K562 (cell line): Measurements from ENCODE around the gene COL5A1. TPM values are rescaled to one million over a fixed set of nuclear protein-coding genes. Genes with fewer than 3 reads are reported as not detected.

Experiments used
- ATAC-seq: fragments of 200-7000 bp; cut with Tn5 transposase; 3 replicates; pipeline ENCODE4 v1.9.1; 2020; ENCODE audit warnings: moderate library complexity
- BruUV-seq: library from RNA; stranded (reverse); fragments of 400-500 nt; replicated peaks from 2 replicates; lab custom pipeline; 2021; lab: Mats Ljungman, UMichigan
- CTCF ChIA-PET: fragments of 300-600 bp; formaldehyde crosslinking; extraction: SDS; loops from one replicate; lab custom pipeline; 2021; ENCODE audit warnings: low intra/inter-chr PET ratio; lab: Yijun Ruan, JAX
- POLR2A ChIA-PET: fragments of 300-600, 350-650 bp; sonication (Branson Sonifier 250); formaldehyde crosslinking; extraction: SDS; loops from one replicate; lab custom pipeline; 2021; ENCODE audit warnings: antibody characterized with exemption, inconsistent platforms; lab: Yijun Ruan, JAX
- DNase-seq, 4 experiments: peaks; one replicate each; pipeline versions ENCODE4 v3.0.0 to v3.0.0-alpha.2; 2011 to 2018; ENCODE audit warnings: low spot score in 3 of 4, mixed read lengths in 3 of 4; ENCODE audit errors: extremely low read depth in 1 of 4
- FAIRE-seq: peaks from 2 replicates; lab custom pipeline; 2011; peaks lifted over from hg19 to GRCh38; lab: Jason Lieb, UNC
- H2AFZ ChIP-seq: 2 replicates; pipeline ENCODE4 v1.6.0; 2011; ENCODE audit warnings: low read depth, low read length, control low read depth, inconsistent platforms
- H3K27ac ChIP-seq: fragments of 200-600 bp; 3 replicates; pipeline ENCODE4 v1.8.0; 2011; ENCODE audit warnings: low read depth, mild to moderate bottlenecking, control low read depth, inconsistent platforms, low read length, moderate library complexity, mixed read lengths; ENCODE audit errors: extremely low read depth
- H3K27me3 ChIP-seq, 2 experiments: fragments of 300-600 bp in 1 of 2; 2 replicates in 1 of 2; 3 replicates in 1 of 2; pipeline versions ENCODE4 v1.6.0 to v1.8.0; 2011; ENCODE audit warnings: inconsistent platforms in 2 of 2, low read length in 2 of 2, mild to moderate bottlenecking in 1 of 2, mixed read lengths in 1 of 2, moderate library complexity in 1 of 2; ENCODE audit not compliant: control insufficient read depth in 2 of 2, insufficient read depth in 2 of 2
- H3K36me3 ChIP-seq: fragments of 300-600 bp; 3 replicates; pipeline ENCODE4 v1.8.0; 2011; ENCODE audit warnings: mild to moderate bottlenecking, low read length, inconsistent platforms; ENCODE audit not compliant: control insufficient read depth, insufficient read depth
- H3K4me1 ChIP-seq, 2 experiments: fragments of 200-600 bp in 1 of 2; replicated peaks in 1 of 2; 2 replicates in 1 of 2; 3 replicates in 1 of 2; pipeline versions ENCODE4 v1.5.1 to v1.8.0; 2011; ENCODE audit warnings: inconsistent platforms in 2 of 2, low read length in 2 of 2, mild to moderate bottlenecking in 1 of 2, mixed read lengths in 1 of 2, moderate library complexity in 1 of 2; ENCODE audit not compliant: control insufficient read depth in 2 of 2, insufficient read depth in 2 of 2
- H3K4me2 ChIP-seq: 2 replicates; pipeline ENCODE4 v1.6.1; 2011; ENCODE audit warnings: low read length, control low read depth, inconsistent platforms, mixed read lengths; ENCODE audit not compliant: insufficient read depth
- H3K4me3 ChIP-seq: fragments of 200-600 bp; sonication (generic), shearing (Covaris generic); 2 replicates; pipeline ENCODE4 v1.5.1; 2016; ENCODE audit warnings: control low read depth, inconsistent platforms
- H3K79me2 ChIP-seq: fragments of 200-600 bp; 3 replicates; pipeline ENCODE4 v1.8.0; 2011; ENCODE audit warnings: low read length, inconsistent platforms; ENCODE audit not compliant: control insufficient read depth, insufficient read depth
- H3K9ac ChIP-seq, 2 experiments: 2 replicates each; pipeline versions ENCODE4 v1.6.0 to v1.6.1; 2011; ENCODE audit warnings: low read depth in 2 of 2, low read length in 2 of 2, control low read depth in 1 of 2, inconsistent platforms in 1 of 2, mild to moderate bottlenecking in 1 of 2, mixed read lengths in 1 of 2; ENCODE audit not compliant: insufficient read depth in 1 of 2
- H3K9me1 ChIP-seq: one replicate; pipeline ENCODE4 v1.6.0; 2011; ENCODE audit warnings: inconsistent platforms, mild to moderate bottlenecking, low read length, moderate library complexity; ENCODE audit not compliant: control insufficient read depth, insufficient read depth
- H3K9me3 ChIP-seq: replicated peaks from 2 replicates; pipeline ENCODE4 v1.5.1; 2011; ENCODE audit warnings: low read depth, low read length, inconsistent platforms; ENCODE audit not compliant: control insufficient read depth, insufficient read depth
- H4K20me1 ChIP-seq: replicated peaks from 2 replicates; pipeline ENCODE4 v1.6.1; 2011; ENCODE audit warnings: low read length, inconsistent platforms, mixed read lengths; ENCODE audit not compliant: control insufficient read depth, insufficient read depth
- BCL6 ChIP-seq: fragments of 250-450 bp; sonication (Bioruptor Pico); IDR thresholded peaks from 2 replicates; pipeline ENCODE4 v1.4.0; 2020
- ELF2 ChIP-seq: fragments of 250-450 bp; sonication (Bioruptor Pico); IDR thresholded peaks from 2 replicates; pipeline ENCODE4 v1.5.0; 2021; ENCODE audit warnings: mild to moderate bottlenecking
- HDAC2 ChIP-seq: fragments of 450-650 bp; IDR thresholded peaks from 2 replicates; pipeline ENCODE4 v1.6.1; 2016; ENCODE audit warnings: mild to moderate bottlenecking
- MCM2 ChIP-seq: fragments of 450-650 bp; IDR thresholded peaks from 2 replicates; pipeline ENCODE4 v1.6.1; 2017; ENCODE audit warnings: low read depth, mild to moderate bottlenecking
- MEF2A ChIP-seq: IDR thresholded peaks from 2 replicates; pipeline ENCODE4 v1.6.1; 2011; ENCODE audit warnings: low read depth, mild to moderate bottlenecking, low read length, moderate library complexity; ENCODE audit not compliant: control insufficient read depth
- MIER1 ChIP-seq: fragments of 450-650 bp; IDR thresholded peaks from 2 replicates; pipeline ENCODE4 v1.6.1; 2016; ENCODE audit warnings: antibody characterized with exemption, mild to moderate bottlenecking, low read depth
- RBM39 ChIP-seq: fragments of 200-400 bp; formaldehyde crosslinking; optimal IDR thresholded peaks from 2 replicates; pipeline ENCODE3; 2018; ENCODE audit warnings: low read depth, low read length
- TCF7L2 ChIP-seq: fragments of 150-350 bp; IDR thresholded peaks from 2 replicates; pipeline ENCODE4 v1.6.1; 2016; ENCODE audit warnings: low read depth, mild to moderate bottlenecking, low read length, moderate library complexity
- ZNF561 ChIP-seq: fragments of 450-650 bp; formaldehyde crosslinking; conservative IDR thresholded peaks from 2 replicates; pipeline ENCODE4 v1.4.0; 2020; ENCODE audit warnings: mild to moderate bottlenecking, moderate library complexity
- ZZZ3 ChIP-seq: fragments of 450-650 bp; IDR thresholded peaks from 2 replicates; pipeline ENCODE4 v1.6.1; 2016; ENCODE audit warnings: antibody characterized with exemption, mild to moderate bottlenecking, moderate library complexity
- WGBS: fragments of 100-300 bp; shearing (Covaris generic); methylation state at CpG from one replicate; pipeline ENCODE4 v1.1.6; 2016; ENCODE audit warnings: low coverage, mixed read lengths; ENCODE audit not compliant: insufficient coverage; ENCODE audit errors: missing lambda C conversion rate; 5-methylcytosine and 5-hydroxymethylcytosine counted together
- in situ Hi-C: fragments of 300-500 bp; cut with MboI; formaldehyde crosslinking; loops from 4 replicates; pipeline ENCODE4 v1.15.0; 2018; ENCODE audit warnings: inconsistent platforms, mixed read lengths
- intact Hi-C: fragments of 100-400 bp; cut with micrococcal nuclease; formaldehyde crosslinking; loops from 2 replicates; pipeline ENCODE4 v1.14.2; 2022
- polyA plus RNA-seq, 8 experiments: library from polyadenylated mRNA; depleted of rRNA in 4 of 8; stranded (reverse) in 5 of 8; unstranded in 3 of 8; fragments of >200 nt; fragmentation: Nextera tagmentation in 2 of 8; fragmentation: Illumina TruSeq in 1 of 8; extraction: Ambion mirVana in 2 of 8; extraction: Trizol in 1 of 8; gene quantifications; 2 replicates each; pipeline versions ENCODE4 v1.2.1 to v1.2.3, GENCODE V29; 2011 to 2014; ENCODE audit warnings: inconsistent platforms in 1 of 8, missing spikeins in 1 of 8
- total RNA-seq, 7 experiments: library from RNA; depleted of rRNA in 6 of 7; stranded (reverse); fragments of >200 nt in 6 of 7; fragmentation: Illumina TruSeq in 2 of 7; extraction: Trizol in 2 of 7; gene quantifications; 2 replicates each; pipeline versions ENCODE4 v1.2.1 to v1.2.3, GENCODE V29; 2011 to 2021; ENCODE audit warnings: low replicate concordance in 1 of 7
- TF ChIP-seq, protein P1 (sequence below): fragments of 150-350 bp; IDR thresholded peaks from 2 replicates; pipeline ENCODE4 v1.6.1; 2014; ENCODE audit warnings: low read depth, mild to moderate bottlenecking, low read length, borderline replicate concordance
- TF ChIP-seq, protein P2 (sequence below): IDR thresholded peaks from 3 replicates; pipeline ENCODE4 v1.6.1; 2011; ENCODE audit warnings: borderline replicate concordance, mild to moderate bottlenecking; ENCODE audit not compliant: insufficient read length, insufficient read depth
- TF ChIP-seq, protein P3 (sequence below): fragments of 250-450 bp; sonication (Bioruptor Pico); IDR thresholded peaks from 2 replicates; pipeline ENCODE4 v1.5.0; 2021

COL5A1 gene
- total and polyA plus RNA-seq, 9 of the 15 experiments (the other 6 are each of a cell fraction or from before 2014, with no cell fraction given), result under 0.01 to 0.13 (median 0.04) TPM; not detected in 6

DNA sequence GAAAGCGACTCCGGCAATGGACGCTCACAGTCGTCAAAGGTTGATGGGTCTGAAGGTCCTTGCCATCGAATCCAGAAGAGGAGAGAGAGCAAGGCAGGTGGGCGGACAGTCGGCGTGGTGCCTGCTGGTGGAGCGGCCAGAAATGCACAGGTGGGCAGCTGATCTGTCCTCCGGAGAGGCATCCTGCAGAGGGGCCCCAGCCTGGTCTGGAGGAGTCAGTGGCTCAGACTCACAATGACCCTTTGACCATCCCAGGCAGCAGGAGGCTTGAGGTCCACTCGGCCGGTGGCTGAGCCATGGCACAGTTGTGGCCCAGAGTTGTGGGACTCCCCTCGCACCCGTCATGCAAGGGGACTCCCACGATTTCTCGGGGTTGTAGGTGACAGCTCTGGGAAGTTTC, 204.6 kb downstream of the COL5A1 start:
- H3K9me1 ChIP-seq, result no peaks in the 10 kb centered on the region
- no TSS peak for BruUV-seq
- no peak for DNase-seq
- FAIRE-seq, result no peak
- no peaks in the 10 kb centered on the region for H3K79me2 ChIP-seq
- no peak overlapping the region for H3K4me2 ChIP-seq
- in situ Hi-C loops (no loop called here), intact Hi-C loops (no loop called here)
- no peak overlapping the region for H3K9ac ChIP-seq
- H3K9me3 ChIP-seq, result no peaks in the 10 kb centered on the region
- H4K20me1 ChIP-seq, result no peaks in the 10 kb centered on the region; the same call in 1 of the 2 replicates
- ChIA-PET CTCF (no interaction called here), POLR2A (no interaction called here)
- no peak for ATAC-seq
- WGBS, result under 1% methylated on average over 16 of the region's 16 CpGs
- H2AFZ ChIP-seq, result no peak overlapping the region
- no peak for TF ChIP-seq ELF2 (CRISPR knock-in tag)
- TF ChIP-seq ZZZ3, result no peak
- TF ChIP-seq RBM39, result no peak
- TF ChIP-seq MCM2, result no peak
- no peak for TF ChIP-seq TCF7L2
- TF ChIP-seq, protein P1, sequence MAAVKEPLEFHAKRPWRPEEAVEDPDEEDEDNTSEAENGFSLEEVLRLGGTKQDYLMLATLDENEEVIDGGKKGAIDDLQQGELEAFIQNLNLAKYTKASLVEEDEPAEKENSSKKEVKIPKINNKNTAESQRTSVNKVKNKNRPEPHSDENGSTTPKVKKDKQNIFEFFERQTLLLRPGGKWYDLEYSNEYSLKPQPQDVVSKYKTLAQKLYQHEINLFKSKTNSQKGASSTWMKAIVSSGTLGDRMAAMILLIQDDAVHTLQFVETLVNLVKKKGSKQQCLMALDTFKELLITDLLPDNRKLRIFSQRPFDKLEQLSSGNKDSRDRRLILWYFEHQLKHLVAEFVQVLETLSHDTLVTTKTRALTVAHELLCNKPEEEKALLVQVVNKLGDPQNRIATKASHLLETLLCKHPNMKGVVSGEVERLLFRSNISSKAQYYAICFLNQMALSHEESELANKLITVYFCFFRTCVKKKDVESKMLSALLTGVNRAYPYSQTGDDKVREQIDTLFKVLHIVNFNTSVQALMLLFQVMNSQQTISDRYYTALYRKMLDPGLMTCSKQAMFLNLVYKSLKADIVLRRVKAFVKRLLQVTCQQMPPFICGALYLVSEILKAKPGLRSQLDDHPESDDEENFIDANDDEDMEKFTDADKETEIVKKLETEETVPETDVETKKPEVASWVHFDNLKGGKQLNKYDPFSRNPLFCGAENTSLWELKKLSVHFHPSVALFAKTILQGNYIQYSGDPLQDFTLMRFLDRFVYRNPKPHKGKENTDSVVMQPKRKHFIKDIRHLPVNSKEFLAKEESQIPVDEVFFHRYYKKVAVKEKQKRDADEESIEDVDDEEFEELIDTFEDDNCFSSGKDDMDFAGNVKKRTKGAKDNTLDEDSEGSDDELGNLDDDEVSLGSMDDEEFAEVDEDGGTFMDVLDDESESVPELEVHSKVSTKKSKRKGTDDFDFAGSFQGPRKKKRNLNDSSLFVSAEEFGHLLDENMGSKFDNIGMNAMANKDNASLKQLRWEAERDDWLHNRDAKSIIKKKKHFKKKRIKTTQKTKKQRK, result no peak
- TF ChIP-seq MEF2A, result no peak
- no peak for TF ChIP-seq HDAC2
- TF ChIP-seq MIER1, result no peak
- no peak for TF ChIP-seq ZNF561
- TF ChIP-seq, protein P2, sequence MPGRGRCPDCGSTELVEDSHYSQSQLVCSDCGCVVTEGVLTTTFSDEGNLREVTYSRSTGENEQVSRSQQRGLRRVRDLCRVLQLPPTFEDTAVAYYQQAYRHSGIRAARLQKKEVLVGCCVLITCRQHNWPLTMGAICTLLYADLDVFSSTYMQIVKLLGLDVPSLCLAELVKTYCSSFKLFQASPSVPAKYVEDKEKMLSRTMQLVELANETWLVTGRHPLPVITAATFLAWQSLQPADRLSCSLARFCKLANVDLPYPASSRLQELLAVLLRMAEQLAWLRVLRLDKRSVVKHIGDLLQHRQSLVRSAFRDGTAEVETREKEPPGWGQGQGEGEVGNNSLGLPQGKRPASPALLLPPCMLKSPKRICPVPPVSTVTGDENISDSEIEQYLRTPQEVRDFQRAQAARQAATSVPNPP, result no peak
- TF ChIP-seq, protein P3, sequence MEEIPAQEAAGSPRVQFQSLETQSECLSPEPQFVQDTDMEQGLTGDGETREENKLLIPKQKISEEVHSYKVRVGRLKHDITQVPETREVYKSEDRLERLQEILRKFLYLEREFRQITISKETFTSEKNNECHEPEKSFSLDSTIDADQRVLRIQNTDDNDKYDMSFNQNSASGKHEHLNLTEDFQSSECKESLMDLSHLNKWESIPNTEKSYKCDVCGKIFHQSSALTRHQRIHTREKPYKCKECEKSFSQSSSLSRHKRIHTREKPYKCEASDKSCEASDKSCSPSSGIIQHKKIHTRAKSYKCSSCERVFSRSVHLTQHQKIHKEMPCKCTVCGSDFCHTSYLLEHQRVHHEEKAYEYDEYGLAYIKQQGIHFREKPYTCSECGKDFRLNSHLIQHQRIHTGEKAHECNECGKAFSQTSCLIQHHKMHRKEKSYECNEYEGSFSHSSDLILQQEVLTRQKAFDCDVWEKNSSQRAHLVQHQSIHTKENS (CRISPR knock-in tag), result no peak
- TF ChIP-seq BCL6 (CRISPR knock-in tag), result no peak
- no peak overlapping the region for H3K27ac ChIP-seq
- no peak overlapping the region for H3K4me3 ChIP-seq
- no peaks in the 10 kb centered on the region for H3K36me3 ChIP-seq
- H3K4me1 ChIP-seq, result peaks cover 0 to 4% of the 10 kb centered on the region in 2 experiments; a peak in 1 of 5 replicates
- peaks cover 0 to 32% of the 10 kb centered on the region in 2 experiments; a peak in 4 of 5 replicates for H3K27me3 ChIP-seq
